Measurements from ENCODE around the gene DNMT1. TPM values are rescaled to one million over a fixed set of nuclear protein-coding genes. Genes with fewer than 3 reads are reported as not detected.

DNMT1 gene
- total RNA-seq, 6 donors from 2014 or later: 54.0 to 166 (median 63.9) TPM

DNA sequence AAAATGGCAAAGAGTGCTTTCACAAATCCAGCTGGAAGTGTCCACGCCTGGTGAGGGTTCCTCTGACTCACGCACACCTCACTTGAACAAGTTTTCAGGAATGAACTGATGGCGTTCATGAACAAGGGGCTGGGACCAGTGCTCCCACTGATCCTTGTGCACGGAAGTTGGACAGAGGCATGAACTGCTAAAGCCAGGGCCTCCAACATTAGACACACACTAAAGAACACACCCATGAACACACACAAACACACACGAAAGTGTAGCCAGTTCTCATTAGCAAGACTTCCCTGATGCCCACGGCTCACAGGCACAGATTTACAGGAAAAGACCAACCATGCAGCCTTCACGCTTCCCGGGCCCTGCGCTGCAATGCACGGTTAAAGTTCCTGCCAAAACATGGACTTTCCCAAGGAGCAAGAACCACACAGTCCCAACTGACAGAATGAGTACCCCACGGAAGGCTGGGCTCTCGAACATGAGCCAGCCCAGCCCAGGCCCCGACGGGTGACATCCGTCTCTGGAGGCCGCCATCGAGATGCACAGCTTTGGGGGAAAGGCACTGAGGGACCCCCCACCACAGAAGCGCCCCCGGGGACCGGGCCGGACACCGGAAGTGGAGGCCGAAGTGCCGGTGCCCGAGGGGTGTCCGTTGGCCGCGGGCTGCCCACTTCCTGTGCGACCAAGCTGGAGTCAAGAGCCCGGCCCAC, 808 bp downstream of the DNMT1 start:
- ATAC-seq (ENCODE audit: low FRiP score in 2 of 2) (peak; percentile 13 to 54), DNase-seq (no peak)
- Histone ChIP-seq H3K27me3 (no peaks in the 10 kb centered on the region), H3K4me1 (peaks cover 19 to 35% (median 24%) of the 10 kb centered on the region in 4 donors), H3K36me3 (peaks cover 0 to 11% (median 1%) of the 10 kb centered on the region in 4 donors), H3K27ac (peak overlapping the region; percentile 83 to 93 (median 88)), H3K9me3 (no peaks in the 10 kb centered on the region), H3K4me3 (peak overlapping the region; percentile 78 to 94 (median 88))
- no peak for TF ChIP-seq POLR2AphosphoS5 (IDR thresholded peaks at IDR 0.05)
- TF ChIP-seq, protein P1, sequence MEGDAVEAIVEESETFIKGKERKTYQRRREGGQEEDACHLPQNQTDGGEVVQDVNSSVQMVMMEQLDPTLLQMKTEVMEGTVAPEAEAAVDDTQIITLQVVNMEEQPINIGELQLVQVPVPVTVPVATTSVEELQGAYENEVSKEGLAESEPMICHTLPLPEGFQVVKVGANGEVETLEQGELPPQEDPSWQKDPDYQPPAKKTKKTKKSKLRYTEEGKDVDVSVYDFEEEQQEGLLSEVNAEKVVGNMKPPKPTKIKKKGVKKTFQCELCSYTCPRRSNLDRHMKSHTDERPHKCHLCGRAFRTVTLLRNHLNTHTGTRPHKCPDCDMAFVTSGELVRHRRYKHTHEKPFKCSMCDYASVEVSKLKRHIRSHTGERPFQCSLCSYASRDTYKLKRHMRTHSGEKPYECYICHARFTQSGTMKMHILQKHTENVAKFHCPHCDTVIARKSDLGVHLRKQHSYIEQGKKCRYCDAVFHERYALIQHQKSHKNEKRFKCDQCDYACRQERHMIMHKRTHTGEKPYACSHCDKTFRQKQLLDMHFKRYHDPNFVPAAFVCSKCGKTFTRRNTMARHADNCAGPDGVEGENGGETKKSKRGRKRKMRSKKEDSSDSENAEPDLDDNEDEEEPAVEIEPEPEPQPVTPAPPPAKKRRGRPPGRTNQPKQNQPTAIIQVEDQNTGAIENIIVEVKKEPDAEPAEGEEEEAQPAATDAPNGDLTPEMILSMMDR (IDR thresholded peaks at IDR 0.05): no peak
- TF ChIP-seq POLR2A (IDR thresholded peaks at IDR 0.05): no peak
- TF ChIP-seq EP300 (IDR thresholded peaks at IDR 0.05): no peak
- 1 to 8% methylated on average over 5 to 25 of the region's 30 CpGs for WGBS, 2 donors

- ATAC-seq (ENCODE audit: low FRiP score in 2 of 2) (no peak), DNase-seq (no peak)
- H3K27ac ChIP-seq: no peak overlapping the region
- H3K36me3 ChIP-seq: peaks cover 0 to 11% (median 4%) of the 10 kb centered on the region in 4 donors
- H3K27me3 ChIP-seq: no peaks in the 10 kb centered on the region
- 80 to 83% methylated on average over 6 of the region's 6 CpGs for WGBS, 2 donors
- H3K4me3 ChIP-seq: no peak overlapping the region
- H3K4me1 ChIP-seq: peaks cover 16 to 35% (median 22%) of the 10 kb centered on the region in 4 donors
- TF ChIP-seq POLR2A (IDR thresholded peaks at IDR 0.05) (no peak), POLR2AphosphoS5 (IDR thresholded peaks at IDR 0.05) (no peak), EP300 (IDR thresholded peaks at IDR 0.05) (no peak)
- TF ChIP-seq, protein P1 (IDR thresholded peaks at IDR 0.05): no peak
- no peaks in the 10 kb centered on the region for H3K9me3 ChIP-seq
Observed at GRCh38 chr19:10192922-10193321, 1.8 kb downstream of the DNMT1 start.

- no peak for DNase-seq
- no peak overlapping the region for H3K4me3 ChIP-seq
- H3K9me3 ChIP-seq: no peaks in the 10 kb centered on the region
- TF ChIP-seq, protein P1 (IDR thresholded peaks at IDR 0.05): no peak
- TF ChIP-seq POLR2A (IDR thresholded peaks at IDR 0.05): no peak
- no peak for ATAC-seq (ENCODE audit: low FRiP score in 2 of 2)
- H3K4me1 ChIP-seq: peaks cover 16 to 35% (median 22%) of the 10 kb centered on the region in 4 donors
- no peaks in the 10 kb centered on the region for H3K27me3 ChIP-seq
- WGBS, 2 donors: 28 to 57% methylated on average over 2 of the region's 2 CpGs
- H3K27ac ChIP-seq: no peak overlapping the region
- peaks cover 0 to 15% (median 7%) of the 10 kb centered on the region in 4 donors for H3K36me3 ChIP-seq
Observed at GRCh38 chr19:10191347-10191746, 3.4 kb downstream of the DNMT1 start.

DNA sequence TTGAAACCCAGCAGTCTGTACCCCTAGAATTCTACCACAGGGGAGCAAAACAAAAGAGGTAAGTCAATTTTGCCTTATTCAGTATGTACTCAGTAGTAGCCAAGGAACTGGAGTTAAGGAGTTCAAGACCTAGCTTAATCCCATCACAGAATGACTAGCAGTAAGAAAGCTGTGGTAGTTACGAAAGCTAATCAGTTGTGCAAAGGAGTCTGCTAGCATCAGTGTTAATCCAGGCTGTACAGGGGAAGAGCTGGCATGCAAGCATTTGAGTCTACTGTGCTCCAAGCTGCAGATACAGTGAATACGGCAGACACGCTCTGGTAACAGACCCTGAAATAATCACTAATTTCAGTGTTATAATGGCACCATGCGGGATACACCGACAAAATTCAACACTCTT, 4.7 kb downstream of the DNMT1 start:
- Histone ChIP-seq H3K4me3 (no peak overlapping the region), H3K27me3 (no peaks in the 10 kb centered on the region), H3K27ac (no peak overlapping the region), H3K36me3 (peaks cover 0 to 27% (median 15%) of the 10 kb centered on the region in 4 donors), H3K4me1 (peaks cover 16 to 35% (median 19%) of the 10 kb centered on the region in 4 donors), H3K9me3 (no peaks in the 10 kb centered on the region)
- 93 to 98% methylated on average over 5 of the region's 5 CpGs for WGBS, 2 donors
- TF ChIP-seq, protein P1 (IDR thresholded peaks at IDR 0.05): no peak
- TF ChIP-seq POLR2AphosphoS5 (IDR thresholded peaks at IDR 0.05): no peak
- no peak for TF ChIP-seq EP300 (IDR thresholded peaks at IDR 0.05)
- TF ChIP-seq POLR2A (IDR thresholded peaks at IDR 0.05): no peak
- ATAC-seq (ENCODE audit: low FRiP score in 2 of 2): no peak
- no peak for DNase-seq

GRCh38 chr19:10189616-10190015, 5.1 kb downstream of the DNMT1 start:
- no peak overlapping the region for H3K4me3 ChIP-seq
- TF ChIP-seq EP300 (IDR thresholded peaks at IDR 0.05) (no peak), POLR2A (IDR thresholded peaks at IDR 0.05) (no peak), POLR2AphosphoS5 (IDR thresholded peaks at IDR 0.05) (no peak)
- TF ChIP-seq, protein P1 (IDR thresholded peaks at IDR 0.05): no peak
- H3K27me3 ChIP-seq: no peaks in the 10 kb centered on the region
- peaks cover 16 to 35% (median 18%) of the 10 kb centered on the region in 4 donors for H3K4me1 ChIP-seq
- H3K27ac ChIP-seq: no peak overlapping the region
- DNase-seq (no peak), ATAC-seq (ENCODE audit: low FRiP score in 2 of 2) (no peak)
- peaks cover 0 to 27% (median 17%) of the 10 kb centered on the region in 4 donors for H3K36me3 ChIP-seq
- H3K9me3 ChIP-seq: no peaks in the 10 kb centered on the region
- WGBS, 2 donors: 72 to 88% methylated on average over 5 of the region's 5 CpGs

All from upper lobe of left lung (tissue), 6 donors.